ENCODE results near the gene TMEM250. TPM values are rescaled to one million over a fixed set of nuclear protein-coding genes. Genes with fewer than 3 reads are reported as not detected.
A peak's percentile ranks its signal among the peaks of the same experiment; 100 is the strongest.

Gene TMEM250
- total and polyA plus RNA-seq, 9 of the 15 experiments (the other 6 are each of a cell fraction or from before 2014, with no cell fraction given), result 0.32 to 44.6 (median 12.2) TPM

GRCh38 chr9:136118320-136119060, at the start of gene TMEM250 (continued):
- TF ChIP-seq REST (IDR thresholded peaks at IDR 0.05; ENCODE audit: borderline replicate concordance) (no peak), REST (CRISPR knock-in tag; IDR thresholded peaks at IDR 0.05; ENCODE audit: low read depth) (peak; percentile 63; the same call in 1 of the 2 replicates), THAP12 (CRISPR knock-in tag; IDR thresholded peaks at IDR 0.05) (peak; percentile 82), ZNF407 (IDR thresholded peaks at IDR 0.05; ENCODE audit: low read depth) (peak; percentile 90), MCM5 (IDR thresholded peaks at IDR 0.05; ENCODE audit: low read depth) (no peak), STAG1 (CRISPR knock-in tag; IDR thresholded peaks at IDR 0.05; ENCODE audit: borderline replicate concordance) (no peak)
